ENCODE results near the gene TRIM63.
A peak's percentile ranks its signal among the peaks of the same experiment; 100 is the strongest.
"Not testable (repeated sequence)": the region's sequence is repeated elsewhere in the genome, so short reads cannot be mapped to it uniquely, and the experiment has no call there.

Gene TRIM63

DNA sequence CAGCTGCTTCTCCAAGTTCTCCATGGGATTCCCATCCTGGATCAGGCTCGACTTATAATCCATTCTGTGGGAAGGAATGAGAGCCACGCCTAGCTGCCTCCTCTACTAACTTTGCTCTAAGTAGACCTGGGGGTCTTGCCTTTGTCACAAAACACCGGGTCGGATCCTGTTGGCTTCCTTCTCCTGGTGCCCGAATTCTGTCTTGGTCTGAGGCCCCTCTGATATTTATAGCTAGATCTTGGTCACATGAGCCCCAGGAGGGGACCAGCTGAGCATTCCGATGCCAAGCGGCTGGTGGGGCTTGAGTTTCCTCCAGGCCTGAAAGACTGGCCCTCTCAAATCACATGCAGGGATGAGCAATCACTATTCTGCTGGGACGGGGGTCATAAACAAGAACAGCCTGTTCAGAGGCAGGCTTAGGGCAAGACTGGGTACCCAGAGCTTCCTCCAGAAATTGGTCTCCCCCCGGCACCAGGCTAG, at the start of gene TRIM63:
Gene TRIM63 (minus strand): TSS at position 199 of the 480 bp plus-strand sequence. CDS start 136 bp downstream, at position 63.
- DNase-seq, result no peak

DNA sequence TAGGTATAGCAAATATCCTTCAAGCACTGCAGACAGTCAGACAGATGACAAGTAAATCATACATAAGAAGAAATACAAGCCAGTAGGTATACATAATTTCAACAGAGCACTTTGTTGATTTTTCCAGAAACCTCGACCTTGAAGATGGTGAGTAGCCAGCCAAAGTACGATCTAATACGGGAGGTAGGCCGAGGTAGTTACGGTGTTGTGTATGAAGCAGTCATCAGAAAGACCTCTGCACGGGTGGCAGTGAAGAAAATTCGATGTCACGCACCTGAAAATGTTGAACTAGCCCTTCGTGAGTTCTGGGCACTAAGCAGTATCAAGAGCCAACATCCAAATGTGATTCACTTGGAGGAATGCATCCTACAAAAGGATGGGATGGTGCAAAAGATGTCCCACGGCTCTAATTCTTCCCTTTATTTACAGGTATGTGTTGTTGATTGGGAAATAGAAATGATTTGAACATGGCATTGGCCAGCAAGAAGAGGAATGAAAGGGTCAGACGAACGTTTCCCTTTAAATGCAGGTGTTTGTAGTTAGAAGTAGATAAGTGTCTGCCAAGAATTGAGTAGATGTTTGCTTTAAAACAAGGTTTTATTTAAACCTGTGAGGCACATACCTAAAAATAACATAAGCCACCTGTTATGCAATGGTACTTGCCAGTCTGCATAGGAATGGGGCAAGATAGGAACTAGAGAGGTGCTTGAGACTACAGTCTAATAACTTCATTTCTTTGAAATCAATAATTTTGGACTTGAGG, 46.9 kb upstream of the TRIM63 start:
- DNase-seq, result no peak

DNA sequence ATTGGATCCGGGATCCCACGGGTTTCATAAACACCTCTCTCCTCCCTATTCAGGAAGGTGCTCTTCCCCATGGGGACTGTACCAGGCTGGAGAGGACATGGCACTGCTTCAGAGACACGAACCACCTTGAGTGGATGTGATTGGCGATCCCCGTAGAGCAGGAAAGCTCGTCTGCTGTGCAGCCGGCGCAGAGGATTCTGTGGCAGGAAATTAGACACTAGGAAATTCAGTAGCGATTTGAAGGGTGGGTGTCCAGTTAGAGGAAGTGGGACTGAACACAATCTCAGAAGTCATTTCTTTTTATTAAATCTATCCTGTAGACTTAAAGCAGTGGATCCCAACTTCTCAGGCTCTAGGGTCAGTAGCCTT, 45.0 kb upstream of the TRIM63 start:
- DNase-seq, result no peak

DNA sequence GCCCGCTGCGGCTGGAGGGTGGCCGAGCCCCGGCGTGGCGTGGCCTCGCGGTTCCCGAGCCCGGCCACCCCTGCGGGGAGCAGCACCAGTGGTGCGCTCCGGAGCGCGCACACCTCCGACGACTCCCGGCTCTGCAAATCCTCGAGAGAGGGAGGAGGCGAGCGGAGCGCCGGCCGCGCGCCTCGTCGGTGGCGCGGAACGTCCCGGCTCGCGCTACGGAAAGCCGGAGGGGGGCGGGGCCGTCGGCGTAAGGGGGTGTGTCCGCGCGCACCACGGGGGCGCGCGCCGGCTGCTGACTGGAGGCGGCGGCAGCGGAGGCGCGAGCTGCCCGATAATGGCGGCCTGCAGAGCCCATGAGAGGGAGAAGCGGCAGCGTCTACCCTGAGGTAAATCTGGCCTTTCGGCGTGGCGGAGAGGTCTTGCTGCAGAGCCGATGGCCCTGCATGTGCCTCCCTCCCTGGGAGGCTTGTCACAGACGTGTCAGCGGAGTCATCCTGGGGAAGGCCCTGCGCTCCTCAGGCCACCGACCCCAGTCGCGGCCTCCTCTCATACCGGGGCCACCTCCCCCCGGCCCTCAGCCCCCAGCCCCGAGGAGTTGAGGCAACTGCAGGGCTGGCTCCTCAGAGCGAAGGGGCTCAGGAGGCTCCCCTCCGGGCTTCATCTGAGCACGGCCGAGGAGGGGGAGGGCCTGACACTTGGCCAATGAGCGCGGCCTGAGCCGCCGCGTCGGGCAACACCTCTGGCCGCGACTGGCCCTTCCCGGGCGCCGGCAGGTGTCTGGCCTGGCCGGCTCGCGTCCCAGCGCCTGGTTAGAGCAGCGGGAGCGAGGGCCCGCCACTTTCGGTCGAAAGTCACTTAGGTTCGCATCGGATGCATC, 44.3 kb upstream of the TRIM63 start, which contains the start of gene PDIK1L:
Gene PDIK1L (plus strand): TSS at position 295 of the 877 bp plus-strand sequence. CDS start 2,485 bp downstream, outside the sequence.
- peak; percentile 89 for DNase-seq

DNA sequence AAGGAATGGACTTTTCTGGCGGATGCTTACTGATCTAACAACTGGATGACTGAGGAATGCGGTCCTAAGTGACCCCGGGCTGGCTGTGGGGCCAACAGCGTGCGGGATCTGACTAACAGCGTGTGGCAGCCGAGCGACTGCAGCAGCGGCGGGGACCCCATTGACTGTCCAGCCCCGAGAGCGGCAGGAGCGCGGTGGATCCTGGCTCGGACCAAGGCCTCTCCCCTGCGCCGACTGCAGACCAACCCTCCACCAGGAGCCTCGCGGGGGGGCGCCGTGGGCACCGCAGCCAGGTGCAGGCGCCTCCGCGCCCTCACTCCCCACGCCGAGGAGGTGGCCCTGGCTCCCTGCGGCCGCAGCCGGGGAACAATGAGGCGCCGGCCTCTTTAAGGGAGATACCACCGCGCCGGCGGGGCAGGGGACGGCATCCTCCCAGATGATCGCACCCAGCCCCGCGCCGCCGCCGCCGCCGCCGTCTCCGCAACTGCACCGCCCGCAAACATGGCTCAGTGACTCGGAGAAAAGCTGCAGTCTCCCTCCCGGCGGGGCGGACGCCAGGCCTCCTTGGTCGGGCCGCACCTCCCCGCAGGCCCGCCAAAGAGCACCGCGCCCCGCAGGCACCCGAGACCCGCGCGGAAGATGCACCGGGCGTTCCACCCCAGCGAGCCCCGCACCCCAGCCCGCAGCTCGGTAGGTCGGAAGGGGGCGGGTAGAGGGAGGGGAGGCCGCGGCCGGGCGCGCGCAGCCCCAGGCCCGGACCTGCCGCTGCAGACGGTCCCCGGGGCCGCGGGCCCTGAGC, 43.5 kb upstream of the TRIM63 start:
- peak; percentile 62 for DNase-seq

DNA sequence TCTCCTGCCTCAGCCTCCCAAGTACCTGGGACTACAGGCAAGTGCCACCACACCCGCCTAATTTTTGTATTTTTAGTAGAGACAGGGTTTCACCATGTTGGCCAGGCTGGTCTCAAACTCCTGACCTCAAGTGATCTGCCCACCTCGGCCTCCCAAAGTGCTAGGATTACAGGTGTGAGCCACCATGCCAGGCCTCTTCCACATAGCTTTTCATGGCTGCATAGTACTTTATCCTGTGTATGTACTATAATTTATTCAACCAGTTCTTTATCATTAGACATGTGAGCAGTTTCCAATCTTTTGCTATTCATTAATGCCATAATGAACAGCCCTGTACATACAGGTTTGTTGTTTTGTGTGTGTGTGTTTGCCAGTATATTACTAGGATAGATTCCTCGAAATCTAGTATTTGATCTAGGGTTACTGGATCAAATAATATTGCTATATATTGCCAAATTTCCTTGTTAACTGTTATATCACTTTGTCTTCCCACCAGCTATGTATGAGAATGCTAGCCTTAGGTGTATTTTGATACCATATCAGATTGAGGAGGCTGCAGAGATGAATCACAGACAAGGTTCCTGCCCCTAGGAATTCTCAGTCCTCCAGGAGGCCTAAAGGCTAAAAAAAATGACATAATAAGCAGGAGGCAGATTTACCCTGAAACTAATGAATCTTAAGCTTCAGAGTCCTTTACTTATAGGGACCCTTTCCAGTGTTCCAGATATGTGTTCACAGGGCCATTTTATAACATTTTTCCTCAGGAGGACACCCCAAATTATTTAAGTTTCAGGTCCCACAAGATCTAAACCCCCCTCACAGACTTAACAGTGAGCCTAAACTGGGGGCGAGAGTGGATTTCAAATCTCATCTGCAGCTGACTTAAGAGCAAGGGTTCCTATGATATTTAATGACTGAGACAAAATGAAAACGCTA, 42.1 kb upstream of the TRIM63 start:
- DNase-seq, result no peak

DNA sequence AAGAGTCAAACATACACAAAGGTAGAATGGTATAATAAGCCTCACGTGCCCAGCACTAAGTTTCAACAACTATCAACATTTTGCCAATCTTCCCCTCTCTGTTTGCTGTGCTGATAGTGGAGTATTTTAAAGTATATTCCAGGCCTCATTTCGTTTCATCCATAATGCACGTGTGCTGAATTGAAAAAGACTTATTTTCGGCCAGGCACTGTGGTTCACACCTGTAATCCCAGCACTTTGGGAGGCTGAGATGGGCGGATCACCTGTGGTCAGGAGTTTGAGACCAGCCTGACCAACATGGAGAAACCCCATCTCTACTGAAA, 37.8 kb upstream of the TRIM63 start:
- not testable (repeated sequence) for DNase-seq

DNA sequence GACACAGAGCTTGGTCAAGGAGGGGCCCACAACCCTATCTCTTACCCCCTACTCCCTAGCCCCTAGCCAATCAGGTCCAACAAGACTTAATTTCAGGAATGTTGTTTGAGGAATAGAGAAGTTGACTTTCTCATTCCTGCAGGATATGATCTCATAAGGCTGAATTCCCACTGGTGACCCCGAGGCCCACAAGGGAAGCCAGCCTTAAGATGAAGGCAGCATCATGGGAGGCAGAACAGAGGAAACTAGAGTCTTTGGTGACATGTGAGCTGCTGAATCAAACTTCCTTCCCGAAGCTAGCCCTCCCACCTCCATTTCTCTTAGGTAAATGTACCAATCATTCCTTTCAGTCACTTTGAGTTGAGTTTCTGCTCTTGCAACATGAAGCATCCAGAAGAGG, 35.1 kb upstream of the TRIM63 start:
- DNase-seq, result no peak

DNA sequence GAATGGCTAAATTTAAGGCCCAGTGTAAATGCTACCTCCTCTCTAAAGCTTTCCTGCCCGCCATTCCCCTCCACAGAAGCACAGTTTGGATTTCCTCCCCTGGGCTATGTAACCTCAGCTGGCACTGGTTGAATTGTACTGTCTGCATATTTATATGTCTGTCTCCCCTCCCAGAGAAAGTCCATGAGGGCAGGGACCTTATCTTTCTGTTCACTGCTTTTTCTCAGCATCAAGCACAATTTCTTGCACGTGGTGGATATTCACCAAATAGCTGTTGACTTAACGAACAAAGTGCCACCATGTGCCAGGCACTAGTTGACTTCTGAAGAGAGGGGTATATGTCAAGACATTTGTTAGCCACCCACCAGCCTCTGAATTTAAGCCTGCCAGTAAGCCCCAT, 34.7 kb upstream of the TRIM63 start:
- DNase-seq, result no peak

DNA sequence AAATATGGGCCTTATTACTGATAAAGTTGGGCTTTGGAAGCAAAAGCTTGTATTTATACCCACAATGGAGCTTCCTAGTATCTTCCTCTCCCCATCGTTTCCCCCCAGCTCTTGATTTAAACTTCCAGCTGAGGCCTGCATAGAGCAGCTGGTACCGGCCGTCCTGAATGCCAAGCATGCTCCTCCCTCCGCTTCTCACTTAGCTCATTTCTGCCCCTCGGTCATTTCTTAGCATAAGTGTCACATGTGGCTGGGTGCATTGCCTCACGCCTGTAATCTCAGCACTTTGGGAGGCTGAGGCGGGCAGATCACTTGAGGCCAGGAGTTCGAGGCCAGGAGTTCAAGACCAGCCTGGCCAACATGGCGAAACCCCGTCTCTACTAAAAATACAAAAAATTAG, 32.8 kb upstream of the TRIM63 start:
- not testable (repeated sequence) for DNase-seq

DNA sequence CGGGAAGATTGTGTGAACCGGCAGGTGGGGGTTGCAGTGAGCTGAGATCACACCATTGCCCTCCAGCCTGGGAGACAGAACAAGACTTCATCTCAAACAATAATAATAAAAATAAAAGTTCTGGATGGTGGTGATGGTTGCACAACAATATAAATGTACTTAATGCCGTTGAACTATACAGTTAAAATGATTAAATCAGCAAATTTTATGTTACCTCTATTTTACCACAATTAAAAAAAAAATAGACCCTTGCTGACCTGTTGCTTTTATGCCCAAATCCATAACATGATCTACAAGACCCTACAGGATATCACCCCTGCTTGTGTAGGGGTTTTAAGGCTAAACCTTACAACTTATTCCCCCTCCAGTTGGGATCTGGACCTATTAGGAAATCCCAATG, 32.4 kb upstream of the TRIM63 start:
- DNase-seq, result no peak

DNA sequence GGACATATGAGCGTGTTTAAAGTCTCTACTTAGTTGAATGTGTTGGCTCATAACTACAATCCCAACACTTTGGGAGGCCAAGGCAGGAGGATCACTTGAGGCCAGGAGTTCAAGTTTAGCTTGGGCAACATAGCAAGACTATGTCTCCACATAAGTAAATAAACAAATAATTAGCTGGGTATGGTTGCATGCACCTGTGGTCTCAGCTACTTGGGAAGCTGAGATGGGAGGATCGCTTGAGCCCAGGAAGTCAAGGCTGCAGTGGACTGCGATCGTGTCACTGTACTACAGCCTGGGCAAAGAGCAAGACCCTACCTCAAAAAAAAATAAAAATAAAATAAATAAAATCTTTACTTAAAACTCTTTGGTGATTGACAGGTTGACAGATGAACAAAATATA, 31.2 kb upstream of the TRIM63 start:
- no peak for DNase-seq

DNA sequence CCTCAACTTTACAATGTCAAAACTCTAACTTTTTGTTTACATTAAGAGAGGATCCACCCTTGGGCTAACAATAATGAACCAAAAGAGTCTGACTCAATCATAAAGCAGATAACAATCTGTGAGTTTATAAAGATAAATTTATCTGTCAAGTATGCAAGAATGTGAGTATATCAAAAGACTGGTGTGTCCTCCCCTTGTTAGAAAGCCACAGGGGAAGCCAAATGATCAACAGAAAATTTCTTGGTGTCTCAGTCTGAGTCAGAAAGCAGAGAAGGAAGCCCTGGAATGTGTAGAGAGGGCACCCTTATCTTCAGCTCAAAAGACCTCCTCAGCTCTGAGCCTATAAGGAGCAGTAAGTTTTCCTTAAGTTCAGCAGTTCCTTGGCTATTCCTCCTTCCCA, 30.3 kb upstream of the TRIM63 start:
- DNase-seq, result no peak

DNA sequence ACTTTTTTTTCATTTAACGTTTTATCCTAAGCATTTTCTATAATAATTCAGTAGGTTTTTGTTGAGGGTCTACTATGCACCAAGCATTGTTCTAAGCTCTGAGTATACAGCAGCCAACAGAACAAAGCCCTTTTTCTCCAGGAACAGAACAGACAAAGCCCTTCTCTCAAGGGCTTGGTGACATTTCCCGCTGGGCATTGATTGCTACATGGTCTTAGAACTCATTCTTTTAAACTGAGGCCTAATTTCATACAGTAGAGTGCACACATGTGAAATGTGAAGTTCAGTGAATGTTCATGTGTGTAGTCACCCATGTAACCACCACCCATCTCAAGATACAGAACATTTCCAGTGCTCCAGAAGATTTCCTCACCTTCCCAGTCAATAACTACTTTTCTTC, 29.0 kb upstream of the TRIM63 start:
- no peak for DNase-seq

DNA sequence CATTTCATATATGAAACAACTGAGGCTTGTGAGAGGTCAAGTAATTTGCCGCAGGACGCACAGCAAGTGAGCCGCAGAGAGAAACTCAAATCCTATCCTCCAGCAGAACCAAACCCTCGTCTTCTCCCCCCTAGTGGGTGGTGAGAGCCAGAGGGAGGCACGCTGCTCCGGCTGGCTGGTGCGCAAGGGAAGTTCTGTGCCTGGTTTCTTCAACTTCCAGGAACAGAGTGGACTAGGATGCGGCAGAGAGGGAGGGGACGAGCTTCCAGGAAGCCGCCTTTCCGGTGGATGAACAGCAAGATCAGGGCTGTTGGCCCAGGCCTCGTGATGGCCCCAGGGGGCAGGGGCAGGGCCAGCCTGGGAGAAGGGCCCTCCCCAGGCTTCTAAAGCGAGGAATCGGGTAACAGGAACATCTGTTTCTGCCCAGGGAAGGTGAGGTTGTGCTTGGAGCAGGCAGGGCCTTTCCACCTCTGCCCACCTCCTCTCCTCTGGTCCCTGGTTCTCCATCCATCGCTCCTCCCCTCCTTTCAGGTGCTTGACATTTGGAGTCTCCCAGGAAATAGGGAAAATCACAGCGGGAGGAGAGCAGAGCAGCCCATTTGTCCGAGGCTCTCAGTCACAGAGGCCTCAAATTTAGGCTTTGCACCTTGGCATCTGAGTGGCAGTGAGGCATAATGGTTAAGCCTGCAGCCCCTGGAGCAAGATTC, 27.4 kb upstream of the TRIM63 start:
- peak; percentile 9 for DNase-seq

DNA sequence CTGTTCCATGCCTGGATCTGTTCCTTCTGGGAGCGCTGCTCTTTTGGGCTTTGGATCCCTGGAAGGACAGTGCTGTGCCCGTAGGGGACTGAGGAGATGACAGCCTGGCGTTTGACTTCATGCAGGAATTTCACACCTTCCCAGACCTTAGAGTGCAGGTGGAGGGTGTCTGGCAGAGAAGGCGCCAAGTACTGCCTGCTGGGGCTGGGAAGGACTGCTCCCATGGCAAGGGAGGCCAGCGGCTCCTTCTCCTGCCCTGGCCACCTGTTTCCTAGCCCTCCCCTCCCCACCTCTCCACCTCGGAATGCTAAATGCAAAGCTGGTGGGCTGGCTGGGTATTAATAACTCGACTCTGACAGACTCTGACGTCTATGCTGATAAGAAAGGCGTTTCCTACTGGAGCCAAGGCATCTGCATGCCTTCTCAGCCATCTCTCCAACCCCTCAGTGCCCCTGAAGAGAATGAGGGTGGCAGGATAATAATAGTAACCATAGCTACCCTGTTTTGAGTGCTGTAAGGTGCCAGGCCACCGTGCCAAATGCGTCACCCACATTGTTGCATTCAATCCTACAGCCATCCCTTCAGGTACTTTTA, 26.7 kb upstream of the TRIM63 start:
- no peak for DNase-seq

DNA sequence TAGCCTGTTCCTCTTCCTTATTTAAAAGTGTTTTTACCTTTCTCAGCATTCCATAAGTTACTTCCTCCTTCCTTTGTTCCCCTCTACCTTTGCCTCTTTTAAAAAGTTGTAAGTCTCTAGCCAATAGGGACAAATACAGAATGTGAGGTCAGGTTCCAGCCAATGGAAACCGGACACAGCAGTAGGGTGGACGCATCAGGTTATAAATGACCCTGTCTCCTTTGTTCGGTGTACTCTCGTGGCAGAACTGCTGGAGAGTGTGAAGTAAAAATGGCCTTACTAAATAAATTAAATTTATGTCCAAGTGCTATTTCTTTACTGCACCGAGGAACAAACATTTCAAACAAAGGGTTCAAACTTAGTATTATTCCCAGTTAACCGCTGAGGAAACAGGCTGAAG, 26.1 kb upstream of the TRIM63 start:
- DNase-seq, result not testable (repeated sequence)

DNA sequence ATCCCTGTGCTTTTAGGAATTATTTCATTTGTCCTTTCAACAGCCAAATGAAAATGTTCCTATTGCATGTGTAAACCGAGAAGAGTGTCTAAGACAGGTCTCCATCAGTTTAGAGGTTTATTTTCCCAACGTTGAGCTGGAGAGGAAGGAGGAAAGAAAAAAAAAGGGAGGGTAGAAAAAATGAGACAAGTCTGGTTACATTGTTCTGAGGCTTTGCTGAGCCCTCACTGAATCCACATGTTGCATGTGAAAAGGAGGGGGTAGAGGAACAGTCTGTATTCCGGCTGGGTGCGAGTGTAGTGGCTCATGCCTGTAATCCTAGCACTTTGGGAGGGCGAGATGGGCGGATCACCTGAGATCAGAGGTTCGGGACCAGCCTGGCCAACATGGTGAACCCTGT, 25.0 kb upstream of the TRIM63 start:
- DNase-seq, result no peak

DNA sequence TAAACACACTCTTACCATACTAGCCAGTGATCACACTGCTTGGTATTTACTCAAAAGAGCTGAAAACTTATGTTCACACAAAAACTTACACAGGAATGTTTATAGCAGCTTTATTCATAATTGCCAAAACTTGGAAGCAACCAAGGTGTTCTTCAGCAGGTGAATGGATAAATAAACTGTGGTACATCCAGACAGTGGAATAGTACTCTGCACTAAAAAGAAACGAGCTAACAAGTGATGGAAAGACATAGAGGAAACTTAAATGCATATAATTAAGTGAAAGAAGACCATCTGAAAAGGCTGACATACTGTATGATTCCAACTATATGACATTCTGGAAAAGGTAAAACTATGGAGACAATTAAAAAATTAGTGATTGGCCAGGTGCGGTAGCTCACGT, 23.5 kb upstream of the TRIM63 start:
- no peak for DNase-seq

DNA sequence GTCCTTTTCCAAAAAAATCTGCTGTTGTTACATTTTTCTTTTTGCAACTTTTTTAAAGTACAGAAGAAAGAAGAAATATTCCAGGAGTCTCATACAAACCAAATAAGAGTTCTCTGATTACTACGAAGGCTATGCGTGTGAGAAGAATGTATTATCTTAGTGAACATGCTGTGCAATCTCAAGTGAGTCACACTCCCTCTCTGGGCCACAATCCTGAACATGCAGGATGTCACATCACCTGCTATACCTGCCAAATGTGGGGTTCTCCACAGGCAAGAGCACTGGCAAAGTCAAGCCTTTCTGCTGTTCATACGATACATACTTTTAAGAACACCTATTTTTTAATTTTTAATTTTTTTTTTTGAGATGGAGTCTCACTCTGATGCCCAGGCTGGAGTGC, 21.7 kb upstream of the TRIM63 start:
- no peak for DNase-seq

DNA sequence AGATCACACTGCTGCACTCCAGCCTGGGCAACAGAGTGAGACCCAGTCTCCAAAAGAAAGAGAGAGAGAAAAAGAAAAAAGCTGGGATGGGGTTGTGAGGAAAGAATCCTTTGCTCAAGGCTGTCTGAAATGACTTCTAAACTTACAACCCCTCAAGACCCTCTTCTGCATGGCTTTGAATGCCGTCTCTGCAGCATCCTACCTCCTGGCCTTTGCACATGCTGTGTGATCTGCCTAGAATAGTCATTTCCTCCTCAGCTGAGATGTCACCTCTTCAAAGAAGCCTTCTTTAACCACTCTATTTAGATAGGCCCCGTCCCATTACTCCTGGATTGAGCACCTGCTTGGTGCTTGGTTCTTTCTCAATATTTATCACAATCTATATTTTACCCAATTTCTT, 17.4 kb upstream of the TRIM63 start:
- no peak for DNase-seq
